Stimulated activated memory B cell treated with anti-CD40 and anti-IgM and Interleukin-4, amounts not matched to agents 10 μg/mL and 1 μg/mL and 100 μg/mL, for 72 hours (primary cell): ENCODE data around the gene COPS4.
"Not testable (repeated sequence)": the region's sequence is repeated elsewhere in the genome, so short reads cannot be mapped to it uniquely, and the experiment has no call there.

Experiments used
- ATAC-seq: fragments of 150-1000 bp; cut with Tn5 transposase; 2 replicates; pipeline ENCODE4 v1.10.0; 2021
- H3K27ac Mint-ChIP-seq: one replicate; pipeline ENCODE4 v1.8.0; 2022; ENCODE audit warnings: mild to moderate bottlenecking, mixed read lengths
- H3K27me3 Mint-ChIP-seq: one replicate; pipeline ENCODE4 v1.8.0; 2022; ENCODE audit warnings: mixed read lengths
- H3K36me3 Mint-ChIP-seq: one replicate; pipeline ENCODE4 v1.8.0; 2022; ENCODE audit warnings: mixed read lengths
- H3K4me1 Mint-ChIP-seq: one replicate; pipeline ENCODE4 v1.8.0; 2022; ENCODE audit warnings: mixed read lengths
- H3K4me3 Mint-ChIP-seq: one replicate; pipeline ENCODE4 v1.8.0; 2022; ENCODE audit warnings: mild to moderate bottlenecking, moderate library complexity, mixed read lengths
- H3K9me3 Mint-ChIP-seq: one replicate; pipeline ENCODE4 v1.8.0; 2022; ENCODE audit warnings: mixed read lengths

The COPS4 gene

DNA sequence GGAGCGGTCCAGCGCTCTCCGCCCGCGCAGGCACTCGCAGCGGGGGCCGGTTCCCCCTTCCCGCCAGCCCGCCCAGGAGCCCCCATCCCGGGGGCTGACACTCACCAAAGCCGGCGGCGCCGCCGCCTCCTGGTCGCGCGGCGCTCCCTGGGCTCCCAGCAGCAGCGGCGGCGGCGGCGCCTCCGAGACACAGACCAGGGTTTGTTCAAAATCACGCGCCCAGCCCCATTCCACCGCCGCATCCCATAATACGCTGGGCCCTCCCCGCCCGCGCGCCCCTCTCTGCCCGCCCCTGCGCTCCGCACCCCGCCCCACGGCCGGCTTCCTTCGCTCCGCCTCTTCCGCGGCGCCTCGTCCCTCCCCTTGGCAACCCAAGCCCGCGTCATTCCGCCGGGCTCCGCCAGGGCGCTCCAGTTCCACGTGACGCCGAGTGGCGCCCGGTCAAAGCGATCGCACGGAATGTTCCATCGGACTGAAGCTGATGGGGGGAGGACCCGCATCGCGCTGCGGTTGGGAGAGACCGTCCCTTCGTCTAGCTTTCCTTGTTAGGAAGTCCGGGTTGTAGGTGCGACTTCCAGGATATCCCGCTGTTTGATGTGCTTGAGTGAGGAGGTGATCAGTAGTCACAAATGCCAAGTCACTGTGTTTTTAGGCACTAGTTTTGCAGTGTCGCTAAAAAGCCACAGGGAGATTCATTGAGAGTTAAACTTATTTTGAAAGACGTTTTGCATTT lies 22.1 kb upstream of the COPS4 start:
- Mint-ChIP-seq H3K27me3 (no peaks in the 10 kb centered on the region), H3K4me3 (peak overlapping the region; percentile 93), H3K4me1 (peaks cover 45% of the 10 kb centered on the region), H3K27ac (peak overlapping the region; percentile 100), H3K9me3 (no peaks in the 10 kb centered on the region), H3K36me3 (no peaks in the 10 kb centered on the region)
- peak; percentile 96 for ATAC-seq

- H3K36me3 Mint-ChIP-seq, result no peaks in the 10 kb centered on the region
- no peaks in the 10 kb centered on the region for H3K27me3 Mint-ChIP-seq
- H3K9me3 Mint-ChIP-seq, result no peaks in the 10 kb centered on the region
- H3K4me1 Mint-ChIP-seq, result peaks cover 41% of the 10 kb centered on the region
- peak overlapping the region; percentile 100 for H3K27ac Mint-ChIP-seq
- H3K4me3 Mint-ChIP-seq, result peak overlapping the region; percentile 93
- ATAC-seq, result no peak
These were observed 21.5 kb upstream of the COPS4 start for GRCh38 chr4:83013420-83013867.

DNA sequence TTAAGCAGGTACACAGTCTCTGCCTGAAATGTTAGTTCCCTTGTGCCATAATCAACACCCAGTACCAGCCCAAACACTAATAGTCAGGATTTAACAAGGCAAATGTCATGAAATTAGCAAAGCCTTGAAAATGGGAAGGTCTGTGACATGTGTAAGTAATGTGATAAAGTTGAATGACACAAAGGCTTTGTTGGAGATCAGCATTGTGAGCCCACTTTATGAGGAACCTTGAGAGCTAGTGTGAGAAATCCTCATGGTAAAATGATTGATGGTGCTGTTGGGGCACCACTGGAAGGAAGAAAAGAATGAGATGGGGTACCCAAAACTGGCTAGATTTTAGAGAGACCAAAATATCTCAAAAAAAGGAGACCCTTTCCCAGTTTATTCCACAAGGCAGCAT lies 21.1 kb upstream of the COPS4 start:
- H3K27ac Mint-ChIP-seq, result peak overlapping the region; percentile 100
- H3K4me1 Mint-ChIP-seq, result peaks cover 40% of the 10 kb centered on the region
- H3K27me3 Mint-ChIP-seq, result no peaks in the 10 kb centered on the region
- ATAC-seq, result no peak
- peak overlapping the region; percentile 93 for H3K4me3 Mint-ChIP-seq
- no peaks in the 10 kb centered on the region for H3K36me3 Mint-ChIP-seq
- H3K9me3 Mint-ChIP-seq, result no peaks in the 10 kb centered on the region

GRCh38 chr4:83019794-83020494 lies 15.0 kb upstream of the COPS4 start:
- H3K9me3 Mint-ChIP-seq, result peaks cover 3% of the 10 kb centered on the region
- H3K4me3 Mint-ChIP-seq, result no peak overlapping the region
- peak; percentile 51 for ATAC-seq
- no peak overlapping the region for H3K27ac Mint-ChIP-seq
- H3K4me1 Mint-ChIP-seq, result no peaks in the 10 kb centered on the region
- H3K36me3 Mint-ChIP-seq, result no peaks in the 10 kb centered on the region
- no peaks in the 10 kb centered on the region for H3K27me3 Mint-ChIP-seq

DNA sequence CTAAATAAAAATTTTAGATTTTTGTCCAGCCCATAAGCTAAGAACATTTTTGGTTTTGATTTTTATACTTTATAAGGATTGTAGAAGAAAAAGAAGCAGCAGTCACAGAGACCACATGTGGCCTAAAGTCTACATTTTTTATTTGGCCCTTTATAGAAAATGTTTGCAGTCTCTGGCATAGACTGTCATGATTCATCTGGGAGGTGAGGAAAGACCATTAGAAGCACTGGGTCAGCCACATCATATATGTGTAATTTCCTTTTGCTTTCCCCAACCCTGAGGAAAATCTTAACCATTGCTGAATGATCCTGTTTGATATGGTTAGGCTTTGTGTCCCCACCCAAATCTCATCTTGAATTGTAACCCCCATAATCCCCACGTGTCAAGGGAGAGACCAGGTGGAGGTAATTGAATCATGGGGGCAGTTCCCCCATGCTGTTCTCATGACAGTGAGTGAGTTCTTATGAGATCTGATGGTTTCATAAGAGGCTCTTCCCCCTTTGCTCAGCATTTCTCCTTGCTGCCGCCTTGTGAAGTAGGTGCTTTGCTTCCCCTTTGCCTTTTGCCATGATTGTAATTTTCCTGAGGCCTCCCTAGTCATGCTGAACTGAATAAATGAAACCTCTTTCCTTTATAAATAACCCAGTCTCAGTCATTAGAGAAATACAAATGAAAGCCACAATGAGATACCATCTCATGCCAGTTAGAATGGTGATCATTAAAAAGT lies 12.1 kb upstream of the COPS4 start:
- Mint-ChIP-seq H3K27ac (no peak overlapping the region), H3K27me3 (no peaks in the 10 kb centered on the region), H3K4me1 (peaks cover 15% of the 10 kb centered on the region), H3K36me3 (no peaks in the 10 kb centered on the region), H3K9me3 (peaks cover 9% of the 10 kb centered on the region), H3K4me3 (no peak overlapping the region)
- no peak for ATAC-seq

DNA sequence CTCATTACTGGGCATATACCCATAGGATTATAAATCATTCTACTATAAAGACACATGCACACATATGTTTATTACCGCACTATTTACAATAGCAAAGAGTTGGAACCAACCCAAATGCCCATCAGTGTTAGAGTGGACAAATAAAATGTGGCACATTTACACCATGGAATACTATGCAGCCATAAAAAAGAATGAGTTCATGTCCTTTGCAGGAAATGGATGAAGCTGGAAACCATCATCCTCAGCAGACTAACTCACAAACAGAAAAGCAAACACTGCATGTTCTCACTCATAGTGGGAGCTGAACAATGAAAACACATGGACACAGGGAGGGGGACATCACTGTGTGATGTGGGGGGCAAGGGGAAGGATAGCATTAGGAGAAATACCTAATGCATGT lies 11.4 kb upstream of the COPS4 start:
- H3K4me1 Mint-ChIP-seq, result peaks cover 15% of the 10 kb centered on the region
- H3K27me3 Mint-ChIP-seq, H3K36me3 Mint-ChIP-seq, H3K9me3 Mint-ChIP-seq, H3K4me3 Mint-ChIP-seq, H3K27ac Mint-ChIP-seq, ATAC-seq: not testable (repeated sequence)

GRCh38 chr4:83024233-83024632 lies 10.8 kb upstream of the COPS4 start:
- H3K4me3 Mint-ChIP-seq, result no peak overlapping the region
- peaks cover 9% of the 10 kb centered on the region for H3K9me3 Mint-ChIP-seq
- no peak overlapping the region for H3K27ac Mint-ChIP-seq
- no peaks in the 10 kb centered on the region for H3K36me3 Mint-ChIP-seq
- no peaks in the 10 kb centered on the region for H3K27me3 Mint-ChIP-seq
- ATAC-seq, result no peak
- peaks cover 15% of the 10 kb centered on the region for H3K4me1 Mint-ChIP-seq

DNA sequence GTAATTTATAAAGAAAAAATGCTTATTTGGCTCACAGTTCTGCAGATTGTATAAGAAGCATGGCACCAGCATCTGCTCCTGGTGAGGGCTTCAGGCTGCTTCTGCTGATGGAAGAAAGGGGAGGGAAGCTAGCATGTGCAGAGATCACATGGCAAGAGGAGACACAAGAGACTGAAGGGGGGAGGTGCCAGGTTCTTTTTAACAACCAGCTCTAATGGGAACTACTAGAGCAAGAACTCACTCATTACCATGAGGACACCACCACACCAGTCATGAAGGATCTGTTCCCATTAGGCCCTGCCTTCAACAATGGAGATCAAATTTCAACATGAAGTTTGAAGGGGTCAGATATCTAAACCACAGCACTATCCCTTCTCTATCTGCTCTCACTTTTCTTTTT lies 9.4 kb upstream of the COPS4 start:
- H3K4me1 Mint-ChIP-seq, result peaks cover 15% of the 10 kb centered on the region
- H3K36me3 Mint-ChIP-seq, result no peaks in the 10 kb centered on the region
- H3K27ac Mint-ChIP-seq, result peak overlapping the region; percentile 82
- ATAC-seq, result no peak
- H3K9me3 Mint-ChIP-seq, result peaks cover 9% of the 10 kb centered on the region
- peak overlapping the region; percentile 67 for H3K4me3 Mint-ChIP-seq
- no peaks in the 10 kb centered on the region for H3K27me3 Mint-ChIP-seq

- no peak overlapping the region for H3K4me3 Mint-ChIP-seq
- no peak for ATAC-seq
These were observed 6.0 kb upstream of the COPS4 start for GRCh38 chr4:83028976-83029375.

GRCh38 chr4:83029688-83030087 lies 5.3 kb upstream of the COPS4 start:
- peaks cover 15% of the 10 kb centered on the region for H3K4me1 Mint-ChIP-seq
- peaks cover 6% of the 10 kb centered on the region for H3K9me3 Mint-ChIP-seq
- ATAC-seq, result no peak
- H3K4me3 Mint-ChIP-seq, result no peak overlapping the region
- no peak overlapping the region for H3K27ac Mint-ChIP-seq
- H3K36me3 Mint-ChIP-seq, result no peaks in the 10 kb centered on the region
- no peaks in the 10 kb centered on the region for H3K27me3 Mint-ChIP-seq

More at GRCh38 chr4:83028976-83029375, 6.0 kb upstream of the COPS4 start:
- Mint-ChIP-seq H3K27ac (no peak overlapping the region), H3K4me1 (peaks cover 15% of the 10 kb centered on the region), H3K27me3 (no peaks in the 10 kb centered on the region), H3K36me3 (no peaks in the 10 kb centered on the region), H3K9me3 (peaks cover 6% of the 10 kb centered on the region)

DNA sequence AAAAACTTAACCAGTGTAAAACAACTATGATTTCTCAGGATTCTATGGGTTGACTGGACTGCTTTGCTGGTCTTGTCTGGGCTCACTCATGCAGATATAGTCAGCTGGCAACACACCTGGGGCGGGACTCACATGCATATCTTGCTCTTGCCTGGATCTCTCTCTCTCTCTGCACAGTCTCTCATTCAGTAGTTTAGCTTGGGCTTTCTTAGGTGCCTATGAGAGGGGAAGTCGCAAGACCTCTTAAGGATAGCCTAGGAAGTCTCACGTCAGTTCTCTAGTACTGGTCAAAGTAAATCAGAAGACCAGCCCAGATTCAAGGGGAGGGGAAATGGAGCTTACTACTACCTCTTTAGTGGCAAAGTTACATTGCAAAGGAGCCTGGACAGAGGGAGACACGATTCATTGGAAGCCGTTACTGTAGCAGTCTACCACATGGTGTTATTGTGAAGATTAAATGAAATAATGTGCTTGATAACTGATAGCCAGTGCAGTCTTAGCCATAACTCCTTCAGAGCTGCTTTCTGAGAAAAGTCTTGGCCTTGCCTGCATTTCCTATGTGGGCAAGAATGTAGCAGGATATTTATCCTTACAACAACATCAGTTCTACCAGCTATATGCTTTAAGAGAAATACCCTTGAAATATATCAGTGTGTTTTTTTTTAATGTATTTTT lies 2.1 kb downstream of the COPS4 start:
- H3K27me3 Mint-ChIP-seq, result no peaks in the 10 kb centered on the region
- no peaks in the 10 kb centered on the region for H3K9me3 Mint-ChIP-seq
- H3K36me3 Mint-ChIP-seq, result peaks cover 7% of the 10 kb centered on the region
- no peak for ATAC-seq
- peaks cover 46% of the 10 kb centered on the region for H3K4me1 Mint-ChIP-seq
- no peak overlapping the region for H3K4me3 Mint-ChIP-seq
- H3K27ac Mint-ChIP-seq, result no peak overlapping the region

GRCh38 chr4:83040269-83040668 lies 5.3 kb downstream of the COPS4 start:
- no peak for ATAC-seq
- Mint-ChIP-seq H3K27ac (no peak overlapping the region), H3K27me3 (no peaks in the 10 kb centered on the region)

GRCh38 chr4:83043157-83043556 lies 8.2 kb downstream of the COPS4 start:
- not testable (repeated sequence) for H3K4me3 Mint-ChIP-seq, ATAC-seq, H3K27me3 Mint-ChIP-seq, H3K27ac Mint-ChIP-seq, H3K36me3 Mint-ChIP-seq, H3K9me3 Mint-ChIP-seq
- peaks cover 27% of the 10 kb centered on the region for H3K4me1 Mint-ChIP-seq

More at GRCh38 chr4:83040269-83040668, 5.3 kb downstream of the COPS4 start:
- H3K4me3 Mint-ChIP-seq, result no peak overlapping the region
- no peaks in the 10 kb centered on the region for H3K9me3 Mint-ChIP-seq
- peaks cover 46% of the 10 kb centered on the region for H3K4me1 Mint-ChIP-seq
- peaks cover 7% of the 10 kb centered on the region for H3K36me3 Mint-ChIP-seq

DNA sequence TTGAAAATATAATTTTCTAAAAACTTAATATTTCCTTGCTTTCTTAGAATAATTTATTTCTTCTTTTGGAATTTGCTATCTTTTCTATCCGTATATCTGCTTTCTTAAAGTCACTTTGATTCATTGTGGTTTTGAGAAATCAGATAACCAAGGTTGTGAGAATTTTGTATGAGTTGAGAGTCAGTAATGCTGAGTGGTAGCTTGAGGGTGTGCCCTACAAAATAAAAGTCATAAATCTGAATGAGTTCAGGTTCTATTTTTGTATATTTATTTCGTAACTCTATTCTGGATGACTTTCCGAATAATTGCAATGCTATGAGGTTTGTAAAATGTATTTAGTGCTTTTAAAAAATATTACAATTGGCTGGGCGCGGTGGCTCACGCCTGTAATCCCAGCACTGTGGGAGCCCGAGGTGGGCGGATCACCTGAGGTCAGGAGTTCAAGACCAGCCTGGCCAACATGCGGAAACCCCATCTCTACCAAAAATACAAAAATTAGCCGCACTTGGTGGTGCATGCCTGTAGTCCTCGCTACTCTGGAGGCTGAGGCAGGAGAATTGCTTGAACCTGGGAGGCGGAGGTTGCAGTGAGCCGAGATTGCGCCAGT lies 8.9 kb downstream of the COPS4 start:
- Mint-ChIP-seq H3K27ac (no peak overlapping the region), H3K36me3 (peaks cover 7% of the 10 kb centered on the region), H3K9me3 (no peaks in the 10 kb centered on the region), H3K4me3 (no peak overlapping the region), H3K27me3 (no peaks in the 10 kb centered on the region), H3K4me1 (peaks cover 20% of the 10 kb centered on the region)
- no peak for ATAC-seq
